Gastrocnemius medialis (tissue), 4 donors: ENCODE data around the gene CNDP1. TPM values are rescaled to one million over a fixed set of nuclear protein-coding genes. Genes with fewer than 3 reads are reported as not detected.

Experiments
- ATAC-seq, 2 donors: fragments of 150-250 bp; one replicate each; pipeline ENCODE4 v1.9.1; 2016
- DNase-seq, 2 donors: peaks; one replicate each; pipeline ENCODE4 v3.0.0-alpha.2; 2019
- H3K27ac ChIP-seq, 4 donors: fragments of 200-600 bp; sonication (generic); 1 replicate in 1 of 4; 2 replicates in 3 of 4; pipeline ENCODE4 v1.5.1; 2016 to 2018; ENCODE audit warnings: mild to moderate bottlenecking in 2 of 4, moderate library complexity in 1 of 4
- H3K27me3 ChIP-seq, 3 donors: fragments of 200-600 bp; sonication (generic) in 2 of 3; 1 replicate in 1 of 3; 2 replicates in 2 of 3; pipeline versions ENCODE4 v1.5.1 to v1.6.0; 2016 to 2019; ENCODE audit warnings: mild to moderate bottlenecking in 1 of 3, moderate library complexity in 1 of 3
- H3K36me3 ChIP-seq, 2 donors: fragments of 200-600 bp; sonication (generic) in 1 of 2; one replicate each; pipeline ENCODE4 v1.5.1; 2017 to 2018
- H3K4me1 ChIP-seq, 2 donors: fragments of 200-600 bp; sonication (generic) in 1 of 2; one replicate each; pipeline ENCODE4 v1.5.1; 2016 to 2017; ENCODE audit warnings: mild to moderate bottlenecking in 2 of 2
- H3K4me3 ChIP-seq, 4 donors: fragments of 200-600 bp; sonication (generic) in 3 of 4; 1 replicate in 1 of 4; 2 replicates in 3 of 4; pipeline ENCODE4 v1.5.1; 2016 to 2019; ENCODE audit warnings: mild to moderate bottlenecking in 2 of 4
- H3K9me3 ChIP-seq, 3 donors: fragments of 200-600 bp; sonication (generic) in 2 of 3; 1 replicate in 1 of 3; 2 replicates in 2 of 3; pipeline ENCODE4 v1.5.1; 2016 to 2019
- CTCF ChIP-seq, 5 experiments: fragments of 450-650 bp in 3 of 5; fragments of 200-600 bp in 2 of 5; sonication (generic) in 2 of 5; IDR thresholded peaks in 4 of 5; conservative IDR thresholded peaks in 1 of 5; 1 replicate in 4 of 5; 2 replicates in 1 of 5; pipeline ENCODE4 v1.5.1; 2016 to 2019; ENCODE audit warnings: antibody characterized with exemption in 5 of 5, mild to moderate bottlenecking in 3 of 5, moderate library complexity in 3 of 5
- POLR2A ChIP-seq, 2 donors: fragments of 450-650 bp; IDR thresholded peaks; one replicate each; pipeline ENCODE4 v1.6.1; 2017; ENCODE audit warnings: antibody characterized with exemption in 2 of 2, mild to moderate bottlenecking in 2 of 2, moderate library complexity in 2 of 2
- in situ Hi-C, 4 donors: fragments of 200-750 bp; cut with MboI; loops; one replicate each; pipeline versions ENCODE4 v1.15.0 to v1.8.0; 2017; ENCODE audit warnings: low sequenced_read_pairs in 4 of 4
- intact Hi-C: fragments of 100-400 bp; cut with DNase I; formaldehyde crosslinking; loops from one replicate; pipeline ENCODE4 v1.15.1; 2023; ENCODE audit warnings: low total_unique reads
- total RNA-seq, 4 donors: library from RNA; depleted of rRNA; stranded (reverse); fragments of >200 nt; gene quantifications; one replicate each; pipeline versions ENCODE4 v1.1.0 to v1.2.3, GENCODE V29; 2016

CNDP1 gene
- total RNA-seq, 4 donors from 2014 or later = not detected

DNA sequence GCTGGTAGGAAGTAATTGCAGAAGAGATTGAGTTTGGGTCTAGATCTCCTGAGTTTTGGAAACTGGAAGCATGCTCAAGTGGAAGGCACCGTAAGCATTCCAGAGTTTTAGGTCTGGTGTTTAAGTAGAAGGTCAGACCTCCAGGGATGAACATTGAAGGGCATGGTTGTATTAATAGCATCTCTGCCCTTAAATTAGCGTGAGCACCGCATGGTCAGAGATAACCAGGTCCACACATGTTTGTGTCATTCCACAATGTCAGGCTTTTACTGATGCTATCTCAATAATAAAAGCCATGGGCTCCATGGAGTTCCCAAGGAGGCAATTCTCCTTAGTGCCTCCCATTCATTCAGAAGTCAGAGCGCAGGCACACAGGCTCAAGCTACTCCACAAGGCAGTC lies 35.1 kb downstream of the CNDP1 start:
- DNase-seq (no peak), ATAC-seq (no peak)
- Histone ChIP-seq H3K4me1 (no peaks in the 10 kb centered on the region), H3K36me3 (no peaks in the 10 kb centered on the region), H3K4me3 (no peak overlapping the region), H3K9me3 (no peaks in the 10 kb centered on the region), H3K27ac (no peak overlapping the region), H3K27me3 (no peaks in the 10 kb centered on the region)
- in situ Hi-C loops (no loop called here), intact Hi-C loops (no loop called here)
- no peak for TF ChIP-seq CTCF (IDR thresholded peaks at IDR 0.05 in 4 of 5, conservative IDR thresholded peaks at IDR 0.05 in 1 of 5)
- TF ChIP-seq POLR2A (IDR thresholded peaks at IDR 0.05) = no peak

DNA sequence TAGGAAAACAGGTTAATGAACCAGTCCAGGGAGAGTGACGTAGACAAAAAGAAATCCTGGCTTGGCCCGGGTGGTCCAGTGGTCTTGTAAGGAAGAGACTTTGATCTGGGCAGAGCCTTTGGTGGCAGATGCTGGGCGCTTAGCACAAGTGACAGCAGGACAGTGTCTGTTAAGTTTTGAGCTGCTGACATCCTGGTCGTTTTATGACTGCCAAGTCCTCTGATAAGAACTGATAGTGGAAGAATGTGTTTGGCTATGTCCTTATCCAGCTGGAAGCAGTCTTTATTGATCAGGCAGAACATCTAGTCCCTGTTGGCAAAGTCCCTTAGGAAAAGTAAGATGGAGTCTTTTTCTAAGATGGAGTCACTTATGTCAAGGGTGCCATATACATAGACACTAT lies 36.0 kb downstream of the CNDP1 start:
- no peak for DNase-seq
- intact Hi-C loops = no loop called here
- Histone ChIP-seq H3K4me3 (no peak overlapping the region), H3K27ac (no peak overlapping the region), H3K27me3 (no peaks in the 10 kb centered on the region), H3K4me1 (no peaks in the 10 kb centered on the region), H3K9me3 (no peaks in the 10 kb centered on the region), H3K36me3 (no peaks in the 10 kb centered on the region)
- no peak for ATAC-seq
- in situ Hi-C loops = no loop called here
- TF ChIP-seq POLR2A (IDR thresholded peaks at IDR 0.05) = no peak
- no peak for TF ChIP-seq CTCF (IDR thresholded peaks at IDR 0.05 in 4 of 5, conservative IDR thresholded peaks at IDR 0.05 in 1 of 5)

- Histone ChIP-seq H3K36me3 (no peaks in the 10 kb centered on the region), H3K4me3 (no peak overlapping the region), H3K4me1 (no peaks in the 10 kb centered on the region), H3K27me3 (peaks cover 0 to under 1% (median 0%) of the 10 kb centered on the region in 3 donors), H3K9me3 (no peaks in the 10 kb centered on the region), H3K27ac (no peak overlapping the region)
- in situ Hi-C loops (no loop called here), intact Hi-C loops (no loop called here)
- no peak for DNase-seq
- TF ChIP-seq CTCF (IDR thresholded peaks at IDR 0.05 in 4 of 5, conservative IDR thresholded peaks at IDR 0.05 in 1 of 5) (no peak), POLR2A (IDR thresholded peaks at IDR 0.05) (no peak)
- ATAC-seq = no peak
These were observed 37.8 kb downstream of the CNDP1 start for GRCh38 chr18:74571895-74572680.

DNA sequence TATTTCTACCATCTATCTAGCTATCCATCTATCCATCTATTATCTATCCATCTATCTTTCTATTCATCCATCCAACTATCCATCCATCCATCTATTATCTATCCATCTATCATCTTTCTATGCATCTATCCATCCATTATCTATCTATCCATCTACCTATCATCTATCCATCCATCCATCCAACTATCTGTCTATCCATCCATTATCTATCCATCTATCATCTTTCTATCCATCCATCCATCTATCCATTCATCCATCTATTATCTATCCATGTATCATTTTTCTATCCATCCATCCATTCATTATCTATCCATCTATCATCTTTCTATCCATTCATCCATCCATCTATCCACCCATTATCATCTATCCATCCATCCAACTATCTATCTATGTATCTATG lies 38.8 kb downstream of the CNDP1 start:
- in situ Hi-C loops = no loop called here
- no peak overlapping the region for H3K27ac ChIP-seq
- ATAC-seq = no peak

More for the DNA sequence above, 38.8 kb downstream of the CNDP1 start:
- intact Hi-C loops = no loop called here
- Histone ChIP-seq H3K9me3 (no peaks in the 10 kb centered on the region), H3K4me3 (no peak overlapping the region), H3K27me3 (peaks cover 0 to 4% (median 0%) of the 10 kb centered on the region in 3 donors), H3K4me1 (no peaks in the 10 kb centered on the region), H3K36me3 (no peaks in the 10 kb centered on the region)
- DNase-seq = no peak
- no peak for TF ChIP-seq CTCF (IDR thresholded peaks at IDR 0.05 in 4 of 5, conservative IDR thresholded peaks at IDR 0.05 in 1 of 5)
- TF ChIP-seq POLR2A (IDR thresholded peaks at IDR 0.05) = no peak
